ENCODE measurements around the gene ATP6V0B. TPM values are rescaled to one million over a fixed set of nuclear protein-coding genes. Genes with fewer than 3 reads are reported as not detected.

Gene ATP6V0B
- total RNA-seq, 1 donor from 2014 or later, result 75.5 TPM

DNA sequence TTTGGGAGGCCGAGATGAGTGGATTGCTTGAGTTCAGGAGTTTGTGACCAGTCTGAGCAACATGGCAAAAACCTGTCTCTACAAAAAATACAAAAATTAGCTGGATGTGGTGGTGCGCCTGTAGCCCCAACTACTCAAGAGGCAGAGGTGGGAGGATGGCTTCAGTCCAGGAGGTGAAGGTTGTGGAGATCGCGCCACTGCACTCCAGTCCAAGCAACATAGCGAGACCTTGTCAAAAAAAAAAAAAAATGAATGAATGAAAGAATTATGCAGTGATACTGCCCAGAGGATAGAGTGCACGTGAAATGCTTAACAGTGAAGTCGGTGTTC, 5.4 kb upstream of the ATP6V0B start:
- Mint-ChIP-seq H3K27ac (peak overlapping the region; percentile 18), H3K4me1 (peaks cover 35% of the 10 kb centered on the region), H3K27me3 (no peaks in the 10 kb centered on the region), H3K36me3 (ENCODE audit: low read depth) (peaks cover 32% of the 10 kb centered on the region), H3K9me3 (no peaks in the 10 kb centered on the region), H3K4me3 (peak overlapping the region; percentile 98)
- ChIA-PET CTCF (interaction anchor here (1.0 kb wide), 1 partner anchor 22 kb away, joined by 3 read pairs; the partner anchor contains the start of gene CCDC24), POLR2A (interaction anchor here (0.7 to 1.6 kb wide), 6 partner anchors 24 to 705 kb away, joined by 3 to 6 read pairs (median 4); partner anchors contain the start of genes ARMH1, KDM4A and TMEM53)
- ATAC-seq (ENCODE audit: low read depth) (no peak), DNase-seq (no peak)
- no peak for TF ChIP-seq CTCF (IDR thresholded peaks at IDR 0.05)
- intact Hi-C loops (cut with micrococcal nuclease), result loop anchor here (1.0 kb wide), 1 partner anchor 23 kb away; the partner anchor contains the start of gene IPO13

DNA sequence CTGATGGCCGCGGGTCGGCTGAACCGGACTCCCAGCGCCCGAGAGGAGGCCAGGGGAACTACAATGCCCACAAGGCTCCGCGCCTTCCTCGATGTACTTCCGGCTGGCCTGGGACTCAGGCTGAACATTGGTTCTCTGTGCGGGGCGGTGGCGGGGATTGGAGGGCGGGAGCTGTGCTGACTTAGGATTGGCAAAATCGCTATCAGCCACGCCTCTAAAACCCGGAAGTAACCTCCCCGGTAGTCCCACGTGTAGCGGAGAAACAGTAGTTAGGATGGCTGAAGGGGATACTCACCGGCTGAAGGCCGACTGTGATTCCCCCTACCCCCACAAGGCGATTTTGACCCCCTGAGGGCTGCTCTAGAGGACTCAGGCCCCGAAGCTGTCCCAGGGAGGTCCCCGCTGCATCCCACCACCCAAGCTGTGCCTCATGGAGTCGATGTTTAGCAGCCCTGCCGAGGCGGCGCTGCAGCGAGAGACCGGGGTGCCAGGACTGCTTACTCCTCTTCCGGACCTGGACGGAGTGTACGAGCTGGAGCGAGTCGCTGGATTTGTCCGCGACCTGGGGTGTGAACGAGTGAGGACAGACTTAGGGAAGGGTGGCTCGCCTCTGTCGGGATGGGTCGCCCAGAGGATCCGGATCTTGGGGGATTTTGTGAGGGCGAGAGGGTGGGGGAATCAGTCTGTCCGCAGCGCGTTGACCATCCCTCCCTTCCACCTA, 4.9 kb upstream of the ATP6V0B start, which contains the start of gene DPH2:
Gene DPH2 (plus strand): TSS at position 265 of the 721 bp plus-strand sequence. CDS start 166 bp downstream, at position 431.
- CTCF ChIA-PET, result interaction anchor here (1.0 to 1.8 kb wide), 2 partner anchors 22 to 35 kb away, joined by 3 to 4 read pairs; partner anchors contain the start of gene CCDC24
- peaks cover 35% of the 10 kb centered on the region for H3K4me1 Mint-ChIP-seq
- H3K4me3 Mint-ChIP-seq, result peak within 1 kb of the TSS; percentile 98
- intact Hi-C loops (cut with micrococcal nuclease), result loop anchor here (1.0 to 10.0 kb wide), 5 partner anchors 24 to 1635 kb away; partner anchors contain the start of genes CDC20, DMAP1, FOXJ3 and IPO13
- no peak for TF ChIP-seq CTCF (IDR thresholded peaks at IDR 0.05)
- DNase-seq (peak; percentile 79), ATAC-seq (ENCODE audit: low read depth) (peak; percentile 89)
- peaks cover 32% of the 10 kb centered on the region for H3K36me3 Mint-ChIP-seq (ENCODE audit: low read depth)
- no peaks in the 10 kb centered on the region for H3K9me3 Mint-ChIP-seq
- POLR2A ChIA-PET, result interaction anchor here (0.7 to 1.6 kb wide), 8 partner anchors 23 to 704 kb away, joined by 3 to 6 read pairs (median 4); partner anchors contain the start of genes ARMH1, IPO13, KDM4A and TMEM53
- H3K27ac Mint-ChIP-seq, result peak within 1 kb of the TSS; percentile 87
- H3K27me3 Mint-ChIP-seq, result no peaks in the 10 kb centered on the region

GRCh38 chr1:43970502-43970901, 4.3 kb upstream of the ATP6V0B start:
- CTCF ChIA-PET, result interaction anchor here (1.8 kb wide), 1 partner anchor 36 kb away, joined by 4 read pairs; no protein-coding TSS in a partner anchor
- Mint-ChIP-seq H3K27me3 (no peaks in the 10 kb centered on the region), H3K9me3 (no peaks in the 10 kb centered on the region), H3K4me1 (peaks cover 37% of the 10 kb centered on the region), H3K36me3 (ENCODE audit: low read depth) (peaks cover 34% of the 10 kb centered on the region), H3K27ac (peak overlapping the region; percentile 87), H3K4me3 (peak overlapping the region; percentile 98)
- DNase-seq, result no peak
- intact Hi-C loops (cut with micrococcal nuclease), result loop anchor here (10.0 kb wide), 4 partner anchors 244 to 1636 kb away; partner anchors contain the start of genes CDC20, DMAP1, FOXJ3 and PPCS
- ATAC-seq (ENCODE audit: low read depth), result no peak
- POLR2A ChIA-PET, result interaction anchor here (0.5 to 1.6 kb wide), 5 partner anchors 24 to 413 kb away, joined by 3 to 6 read pairs (median 3); partner anchors contain the start of gene IPO13
- no peak for TF ChIP-seq CTCF (IDR thresholded peaks at IDR 0.05)

- H3K27me3 Mint-ChIP-seq, result no peaks in the 10 kb centered on the region
- intact Hi-C loops (cut with micrococcal nuclease), result loop anchor here (10.0 kb wide), 4 partner anchors 244 to 1636 kb away; partner anchors contain the start of genes CDC20, DMAP1, FOXJ3 and PPCS
- no peak for ATAC-seq (ENCODE audit: low read depth)
These were observed 3.8 kb upstream of the ATP6V0B start for GRCh38 chr1:43970911-43971310.

More at GRCh38 chr1:43970911-43971310, 3.8 kb upstream of the ATP6V0B start:
- H3K4me3 Mint-ChIP-seq, result peak overlapping the region; percentile 98
- H3K9me3 Mint-ChIP-seq, result no peaks in the 10 kb centered on the region
- no peak for DNase-seq
- ChIA-PET POLR2A (interaction anchor here (0.5 to 1.6 kb wide), 4 partner anchors 24 to 414 kb away, joined by 3 to 6 read pairs (median 3); partner anchors contain the start of gene IPO13), CTCF (interaction anchor here (1.8 kb wide), 1 partner anchor 36 kb away, joined by 4 read pairs; no protein-coding TSS in a partner anchor)
- peaks cover 34% of the 10 kb centered on the region for H3K36me3 Mint-ChIP-seq (ENCODE audit: low read depth)
- H3K4me1 Mint-ChIP-seq, result peaks cover 41% of the 10 kb centered on the region
- H3K27ac Mint-ChIP-seq, result no peak overlapping the region
- no peak for TF ChIP-seq CTCF (IDR thresholded peaks at IDR 0.05)
